ENCODE measurements around the gene RETREG2. TPM values are rescaled to one million over a fixed set of nuclear protein-coding genes. Genes with fewer than 3 reads are reported as not detected.

RETREG2 gene
- total and polyA plus RNA-seq, 2 of the 4 experiments (the other 2 are of a cell fraction), result 45.2 to 51.1 TPM

- POLR2A ChIA-PET (ENCODE audit: unreplicated experiment), result interaction anchor here (0.5 to 0.7 kb wide), 2 partner anchors 30 to 106 kb away, joined by 3 to 5 read pairs; no protein-coding TSS in a partner anchor
- peak within 1 kb of the TSS; percentile 60 for H3K18ac ChIP-seq (ENCODE audit: low read depth, low read length)
- H3K4me2 ChIP-seq (ENCODE audit: low read depth, low read length), result peak within 1 kb of the TSS; percentile 98
- no peaks in the 10 kb centered on the region for H3K27me3 ChIP-seq (ENCODE audit: control insufficient read depth, insufficient read depth, low read length)
- DNase-seq, result peak; percentile 65
- H3K36me3 ChIP-seq (ENCODE audit: control insufficient read depth, insufficient read depth, low read length), result peaks cover 43% of the 10 kb centered on the region
- 0% methylated on average over 27 of the region's 69 CpGs; no CpG with 5 or more reads in 1 of the 2 experiments for WGBS, 2 experiments (ENCODE audit: extremely low coverage in 2 of 2, insufficient read length in 1 of 2)
- H2AK9ac ChIP-seq (replicated peaks; ENCODE audit: low read depth, low read length, poor library complexity), result peak within 1 kb of the TSS; percentile 100
- no TSS peak for BruUV-seq (replicated peaks)
- peak within 1 kb of the TSS; percentile 100 for H2AFZ ChIP-seq (replicated peaks; ENCODE audit: low read length, poor library complexity)
- no peaks in the 10 kb centered on the region for H3K9me3 ChIP-seq (ENCODE audit: control insufficient read depth, insufficient read depth, low read length)
- H3K79me1 ChIP-seq (ENCODE audit: low read depth in 1 of 2, low read length in 2 of 2), result peaks cover 24 to 48% of the 10 kb centered on the region in 2 experiments
- H2BK120ac ChIP-seq (ENCODE audit: low read depth, low read length), result peak within 1 kb of the TSS; percentile 86; the same call in 1 of the 2 replicates
- 0 out of 3 replicates have a peak within 1 kb of the TSS, but pooled peaks have one; percentile 4 for H2BK15ac ChIP-seq (ENCODE audit: low read depth, low read length)
- H3K9ac ChIP-seq (ENCODE audit: low read depth, low read length), result peak within 1 kb of the TSS; percentile 87
- H3K56ac ChIP-seq (ENCODE audit: extremely low read depth, insufficient read depth, low read length), result peak within 1 kb of the TSS; percentile 81
- peak within 1 kb of the TSS; percentile 97 for H3K23ac ChIP-seq (ENCODE audit: low read depth, low read length)
- peak within 1 kb of the TSS; percentile 96 for H3K27ac ChIP-seq (ENCODE audit: insufficient read depth, low read length)
- peak within 1 kb of the TSS; percentile 94 for H4K5ac ChIP-seq (ENCODE audit: low read depth, low read length)
- peak within 1 kb of the TSS; percentile 87 for H2BK5ac ChIP-seq (ENCODE audit: low read depth, low read length, poor library complexity, severe bottlenecking)
- H4K8ac ChIP-seq (ENCODE audit: low read depth in 2 of 2, low read length in 2 of 2), result peak within 1 kb of the TSS; percentile 72 to 99
- H2BK20ac ChIP-seq (ENCODE audit: low read depth, low read length), result no peak within 1 kb of the TSS; the same call in 1 of the 2 replicates
- H3K14ac ChIP-seq (replicated peaks; ENCODE audit: low read depth, low read length), result peak within 1 kb of the TSS; percentile 100
- H3K4ac ChIP-seq (ENCODE audit: low read depth, low read length), result peak within 1 kb of the TSS; percentile 99
- H2AK5ac ChIP-seq (ENCODE audit: low read depth, low read length), result peak within 1 kb of the TSS; percentile 89
- 0 out of 2 replicates have a peak, but pooled peaks cover 6% of the 10 kb centered on the region for H3K4me1 ChIP-seq (ENCODE audit: control insufficient read depth, insufficient read depth, low read length)
- CTCF ChIA-PET, result interaction anchor here (0.5 to 1.4 kb wide), 6 partner anchors 11 to 326 kb away, joined by 3 to 5 read pairs (median 4); no protein-coding TSS in a partner anchor
- peaks cover 14% of the 10 kb centered on the region; the same call in 1 of the 2 replicates for H4K20me1 ChIP-seq (ENCODE audit: insufficient read depth, low read length)
- peak within 1 kb of the TSS; percentile 97 for H4K91ac ChIP-seq (ENCODE audit: insufficient read depth, low read depth, low read length)
- H3K4me3 ChIP-seq (ENCODE audit: insufficient read depth, low read depth, low read length), result peak within 1 kb of the TSS; percentile 64
- 0 out of 2 replicates have a peak, but pooled peaks cover 2% of the 10 kb centered on the region for H3K9me1 ChIP-seq (ENCODE audit: insufficient read depth, low read length)
- dilution Hi-C loops (cut with HindIII; ENCODE audit: low sequenced_read_pairs, unreplicated experiment), result no loop called here
- intact Hi-C loops (cut with micrococcal nuclease), result loop anchor here (2.0 to 5.0 kb wide), 3 partner anchors 30 to 210 kb away; partner anchors contain the start of genes DNAJB2, DNPEP and ZFAND2B
- in situ Hi-C loops (cut with MboI; ENCODE audit: low sequenced_read_pairs), result no loop called here
- ATAC-seq (ENCODE audit: low read depth), result peak; percentile 74
- peak; percentile 89 for TF ChIP-seq MAZ (IDR thresholded peaks at IDR 0.05; ENCODE audit: borderline replicate concordance, low read depth, low read length)
- TF ChIP-seq USF2 (IDR thresholded peaks at IDR 0.05; ENCODE audit: low read depth, low read length), result no peak
- TF ChIP-seq SMC3 (IDR thresholded peaks at IDR 0.05; ENCODE audit: low read depth, low read length), result no peak
- no peak for TF ChIP-seq FOS (IDR thresholded peaks at IDR 0.05; ENCODE audit: low read depth, low read length)
- TF ChIP-seq, protein P1, sequence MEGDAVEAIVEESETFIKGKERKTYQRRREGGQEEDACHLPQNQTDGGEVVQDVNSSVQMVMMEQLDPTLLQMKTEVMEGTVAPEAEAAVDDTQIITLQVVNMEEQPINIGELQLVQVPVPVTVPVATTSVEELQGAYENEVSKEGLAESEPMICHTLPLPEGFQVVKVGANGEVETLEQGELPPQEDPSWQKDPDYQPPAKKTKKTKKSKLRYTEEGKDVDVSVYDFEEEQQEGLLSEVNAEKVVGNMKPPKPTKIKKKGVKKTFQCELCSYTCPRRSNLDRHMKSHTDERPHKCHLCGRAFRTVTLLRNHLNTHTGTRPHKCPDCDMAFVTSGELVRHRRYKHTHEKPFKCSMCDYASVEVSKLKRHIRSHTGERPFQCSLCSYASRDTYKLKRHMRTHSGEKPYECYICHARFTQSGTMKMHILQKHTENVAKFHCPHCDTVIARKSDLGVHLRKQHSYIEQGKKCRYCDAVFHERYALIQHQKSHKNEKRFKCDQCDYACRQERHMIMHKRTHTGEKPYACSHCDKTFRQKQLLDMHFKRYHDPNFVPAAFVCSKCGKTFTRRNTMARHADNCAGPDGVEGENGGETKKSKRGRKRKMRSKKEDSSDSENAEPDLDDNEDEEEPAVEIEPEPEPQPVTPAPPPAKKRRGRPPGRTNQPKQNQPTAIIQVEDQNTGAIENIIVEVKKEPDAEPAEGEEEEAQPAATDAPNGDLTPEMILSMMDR (conservative IDR thresholded peaks at IDR 0.05; ENCODE audit: low read depth, low read length), result no peak
- TF ChIP-seq MAFK (IDR thresholded peaks at IDR 0.05; ENCODE audit: low read depth, low read length), result no peak
- no peak for TF ChIP-seq RCOR1 (IDR thresholded peaks at IDR 0.05; ENCODE audit: insufficient replicate concordance, low read length)
- no peak for TF ChIP-seq RFX5 (IDR thresholded peaks at IDR 0.05; ENCODE audit: low read depth, low read length)
- no peak for TF ChIP-seq NFE2L2 (IDR thresholded peaks at IDR 0.05; ENCODE audit: low read depth, low read length)
- TF ChIP-seq, protein P2, sequence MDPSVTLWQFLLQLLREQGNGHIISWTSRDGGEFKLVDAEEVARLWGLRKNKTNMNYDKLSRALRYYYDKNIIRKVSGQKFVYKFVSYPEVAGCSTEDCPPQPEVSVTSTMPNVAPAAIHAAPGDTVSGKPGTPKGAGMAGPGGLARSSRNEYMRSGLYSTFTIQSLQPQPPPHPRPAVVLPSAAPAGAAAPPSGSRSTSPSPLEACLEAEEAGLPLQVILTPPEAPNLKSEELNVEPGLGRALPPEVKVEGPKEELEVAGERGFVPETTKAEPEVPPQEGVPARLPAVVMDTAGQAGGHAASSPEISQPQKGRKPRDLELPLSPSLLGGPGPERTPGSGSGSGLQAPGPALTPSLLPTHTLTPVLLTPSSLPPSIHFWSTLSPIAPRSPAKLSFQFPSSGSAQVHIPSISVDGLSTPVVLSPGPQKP (IDR thresholded peaks at IDR 0.05; ENCODE audit: borderline replicate concordance, low read depth, low read length), result no peak
- no peak; the same call in 1 of the 2 replicates for TF ChIP-seq POLR2A (IDR thresholded peaks at IDR 0.05; ENCODE audit: low read depth, low read length)
- TF ChIP-seq BHLHE40 (IDR thresholded peaks at IDR 0.05; ENCODE audit: low read depth, low read length), result peak; percentile 74
- peak; percentile 53; the same call in 1 of the 2 replicates for TF ChIP-seq MXI1 (IDR thresholded peaks at IDR 0.05; ENCODE audit: borderline replicate concordance, low read depth, low read length)
These were observed 1.1 kb upstream of the RETREG2 start, which contains the start of gene CNPPD1 for GRCh38 chr2:219176818-219177551. CNPPD1 (minus strand) TSS chr2:219176925; CDS start chr2:219176828, 97 bp downstream.

Measured in IMR-90 (cell line).